ENCODE measurements around the gene MCOLN3.

The MCOLN3 gene

DNA sequence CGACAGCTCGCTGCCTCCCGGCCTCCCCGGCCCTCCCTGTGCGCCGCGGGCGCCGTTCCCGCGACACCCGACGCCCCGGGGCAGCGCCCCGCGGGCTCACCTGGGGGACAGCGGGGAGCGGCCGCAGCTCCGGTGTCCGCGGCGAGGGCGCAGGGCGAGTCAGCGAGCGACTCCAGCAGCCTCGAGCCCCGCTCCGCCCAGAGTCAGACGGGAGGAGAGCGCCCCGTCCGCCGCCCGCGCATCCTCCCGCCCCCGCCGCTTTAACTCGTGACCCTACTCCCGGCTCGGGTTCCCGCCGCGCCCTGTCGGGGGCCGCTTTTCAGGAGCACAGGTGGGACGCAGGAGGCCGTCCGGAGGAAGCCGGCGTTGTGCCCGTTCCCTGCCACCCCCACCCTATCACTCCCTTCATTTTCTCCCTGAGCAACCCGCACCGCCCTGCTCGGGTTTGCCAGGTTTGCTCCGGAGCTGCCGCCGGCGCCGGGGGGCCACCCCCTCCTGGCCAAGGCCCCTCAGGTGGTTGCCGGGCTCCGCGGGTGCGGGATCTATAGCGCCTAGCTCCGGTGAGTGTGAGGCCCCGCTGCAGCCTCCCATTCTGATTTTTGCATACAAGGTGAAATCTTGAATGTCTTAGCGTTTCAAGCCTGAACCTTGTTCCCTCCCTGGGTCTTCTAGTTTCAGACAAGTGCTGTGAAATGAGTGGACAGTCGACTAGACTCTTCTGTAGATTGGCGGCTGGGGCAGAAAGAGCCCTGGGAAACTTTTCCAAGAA, at the start of gene MCOLN3:
Gene MCOLN3 (minus strand): TSS at position 205 of the 769 bp plus-strand sequence. CDS start 3,140 bp downstream, outside the sequence.
- DNase-seq (ENCODE audit: low read depth in 3 of 3), result peak in 2 of 3 experiments; percentile 8 to 42

DNA sequence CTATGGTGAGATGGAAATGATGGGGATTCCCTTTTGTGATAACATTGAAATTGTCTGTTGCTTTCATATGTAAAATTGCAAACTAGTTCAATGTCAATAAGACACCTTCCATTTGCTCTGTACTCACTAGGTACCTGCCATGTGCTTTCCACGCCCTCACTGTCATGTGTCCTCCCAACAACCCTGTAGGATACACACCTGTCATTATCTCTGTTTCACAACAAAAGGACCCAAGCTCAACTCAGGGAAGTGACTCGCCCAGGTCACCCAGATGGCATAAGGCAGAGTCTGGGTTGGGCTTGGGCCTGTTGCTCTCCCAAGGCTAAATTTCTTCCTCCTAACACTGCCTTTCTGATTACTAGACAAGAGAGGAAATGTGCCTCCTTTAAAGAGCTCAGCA, 45.3 kb upstream of the MCOLN3 start:
- DNase-seq (ENCODE audit: low read depth in 3 of 3), result no peak

- DNase-seq (ENCODE audit: low read depth in 3 of 3), result peak in 1 of 3 experiments; percentile 14
These were observed 43.5 kb upstream of the MCOLN3 start for GRCh38 chr1:85091671-85092280.

DNA sequence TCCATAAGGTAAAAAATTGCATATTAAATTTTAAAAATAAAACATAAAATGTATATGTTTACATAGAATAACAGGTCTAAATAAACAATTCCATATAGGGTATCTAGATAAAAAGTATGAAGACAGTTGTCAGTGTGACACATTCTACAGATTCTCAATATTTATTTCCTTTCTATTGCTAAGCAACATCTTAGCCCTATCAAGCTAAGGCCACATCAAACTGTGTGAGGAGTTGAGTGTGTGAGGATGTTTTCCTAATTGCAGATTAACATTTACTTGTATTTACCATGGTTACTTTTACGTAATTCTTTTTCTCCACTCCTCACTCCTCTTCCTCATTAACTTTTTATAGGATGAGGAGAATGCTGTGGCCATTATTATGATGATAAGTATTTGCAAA, 41.9 kb upstream of the MCOLN3 start:
- DNase-seq (ENCODE audit: low read depth in 3 of 3), result no peak

- DNase-seq (ENCODE audit: low read depth in 3 of 3), result no peak
These were observed 40.9 kb upstream of the MCOLN3 start for GRCh38 chr1:85089203-85089602.

DNA sequence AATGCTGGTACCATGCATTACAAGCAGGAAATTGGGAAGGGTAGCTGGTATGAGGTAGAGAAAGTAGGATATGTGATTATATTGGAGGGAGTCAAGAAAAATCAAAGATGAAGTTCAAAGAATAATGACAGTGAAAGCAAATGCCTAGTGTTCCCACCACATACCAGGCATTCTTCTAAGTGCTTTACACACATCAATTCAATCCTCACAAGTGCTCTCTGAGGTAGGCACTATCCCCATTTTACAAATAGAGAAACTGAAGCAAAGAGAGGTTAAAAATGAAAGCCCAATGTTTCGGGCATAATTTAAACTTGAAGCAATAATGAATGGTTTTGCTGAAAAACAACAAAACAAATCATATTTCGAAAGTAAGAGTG, 40.1 kb upstream of the MCOLN3 start:
- no peak for DNase-seq (ENCODE audit: low read depth in 3 of 3)

- DNase-seq (ENCODE audit: low read depth in 3 of 3), result no peak
These were observed 39.5 kb upstream of the MCOLN3 start for GRCh38 chr1:85087659-85088407.

- no peak for DNase-seq (ENCODE audit: low read depth in 3 of 3)
These were observed 37.1 kb upstream of the MCOLN3 start for GRCh38 chr1:85085417-85085816.

GRCh38 chr1:85078903-85079302, 30.6 kb upstream of the MCOLN3 start:
- DNase-seq (ENCODE audit: low read depth in 3 of 3), result no peak

GRCh38 chr1:85074365-85074964, 26.2 kb upstream of the MCOLN3 start:
- no peak for DNase-seq (ENCODE audit: low read depth in 3 of 3)

DNA sequence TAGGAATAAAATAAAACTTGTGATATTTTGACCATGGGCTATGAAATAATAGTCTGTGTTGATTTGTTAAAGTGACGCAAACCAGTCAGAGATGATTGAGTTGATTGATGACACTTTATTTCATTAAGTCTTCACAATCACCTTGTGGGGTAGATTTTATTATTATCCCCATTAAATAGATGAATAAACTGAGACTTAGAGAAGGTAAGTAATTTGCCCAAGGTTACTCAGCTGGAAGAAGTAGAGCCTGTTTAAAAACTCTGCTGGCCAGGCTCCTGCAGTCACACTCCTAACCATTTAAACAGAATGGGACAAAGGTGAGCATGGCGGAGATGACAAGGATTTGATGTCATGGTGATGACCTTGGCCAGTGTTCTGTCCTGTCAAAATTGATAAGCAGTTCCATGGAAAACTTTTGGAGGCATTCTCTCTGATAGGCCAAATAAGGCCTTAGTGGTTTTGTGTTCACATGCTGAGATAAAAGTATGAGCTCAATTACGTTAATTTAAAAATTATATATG, 22.7 kb upstream of the MCOLN3 start:
- no peak for DNase-seq (ENCODE audit: low read depth in 3 of 3)

GRCh38 chr1:85068846-85069245, 20.5 kb upstream of the MCOLN3 start:
- DNase-seq (ENCODE audit: low read depth in 3 of 3), result no peak

GRCh38 chr1:85065550-85065949, 17.2 kb upstream of the MCOLN3 start:
- DNase-seq (ENCODE audit: low read depth in 3 of 3), result no peak

DNA sequence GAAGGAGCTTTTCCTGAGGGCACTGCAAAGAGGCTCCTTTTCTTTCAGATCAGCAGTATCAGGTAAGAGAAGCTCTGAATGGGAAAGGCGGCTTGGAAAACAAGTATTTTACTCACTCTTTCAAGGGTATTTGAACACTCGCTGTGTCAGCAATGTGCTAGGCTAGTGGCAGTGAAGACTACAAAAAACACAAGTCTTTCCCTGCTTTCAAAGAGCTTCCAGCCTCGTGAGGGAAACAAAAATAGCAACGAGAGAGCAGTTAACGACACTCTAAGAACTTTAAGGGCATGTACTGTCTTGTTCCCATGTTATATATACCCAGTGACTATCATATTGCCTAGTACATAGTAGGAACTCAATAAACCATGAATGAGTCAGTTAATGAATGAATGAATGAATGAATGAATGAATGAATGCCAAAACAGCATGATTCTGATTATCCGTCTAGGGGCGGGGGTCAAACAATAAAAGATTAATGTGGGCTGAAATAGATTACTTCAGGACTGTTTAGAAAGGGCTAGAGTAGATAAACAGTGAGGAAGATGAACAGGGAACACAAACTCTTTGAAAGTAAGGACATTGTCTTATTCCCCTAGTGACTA, 14.2 kb upstream of the MCOLN3 start:
- no peak for DNase-seq (ENCODE audit: low read depth in 3 of 3)

DNA sequence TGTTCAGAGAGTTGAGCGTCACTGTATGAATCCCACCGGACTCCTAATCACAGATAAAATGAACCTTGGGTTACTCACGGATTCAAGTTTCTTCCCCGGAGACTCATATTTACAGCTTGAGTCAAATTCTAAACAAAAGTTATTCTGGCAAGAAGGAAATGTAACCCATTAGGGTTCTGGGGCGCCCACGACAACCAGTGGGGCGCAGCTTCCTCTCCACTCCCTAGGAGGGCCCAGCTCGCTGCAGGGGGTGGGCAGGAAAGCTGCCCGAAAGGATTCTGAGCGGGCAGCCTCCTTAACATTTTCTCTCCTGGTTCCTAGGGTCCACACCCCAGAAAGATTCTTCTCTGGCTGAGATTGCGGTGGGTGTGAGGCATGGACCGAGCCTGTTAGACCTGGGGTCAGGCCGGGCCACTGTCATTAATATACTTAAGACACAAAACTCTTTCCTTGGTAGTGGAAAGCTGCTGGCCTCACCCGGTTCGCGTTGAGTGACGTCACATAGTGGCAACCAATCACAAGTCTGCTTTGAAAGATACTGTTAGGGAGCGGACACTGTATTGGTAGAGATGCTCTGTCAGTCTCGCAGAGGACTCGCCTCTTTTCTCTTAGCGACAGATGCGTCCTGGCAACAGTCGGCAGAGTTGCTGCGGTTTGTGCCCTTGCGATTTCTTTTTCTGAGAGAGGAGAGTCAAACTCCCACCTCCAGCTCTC, 13.6 kb upstream of the MCOLN3 start:
- peak; percentile 64 to 85 (median 72) for DNase-seq (ENCODE audit: low read depth in 3 of 3)

DNA sequence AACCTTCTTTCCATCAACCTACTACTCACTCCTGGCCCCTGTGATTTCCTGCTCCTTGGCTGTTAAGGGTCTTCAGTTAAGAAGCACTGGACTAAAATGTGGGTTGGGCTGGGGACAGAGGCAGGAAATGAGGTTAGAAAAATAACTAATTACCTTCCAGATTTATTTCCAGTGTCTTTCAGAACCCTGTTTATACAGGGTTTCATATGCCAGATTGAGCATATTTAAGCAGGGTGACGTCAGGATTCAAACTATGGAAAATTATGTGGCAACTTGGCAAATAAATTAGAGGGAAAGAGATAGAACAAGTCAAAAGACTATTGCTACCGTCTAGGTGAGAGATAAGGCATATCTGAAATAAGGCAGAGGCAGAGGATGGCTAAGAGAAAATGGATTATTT, 11.7 kb upstream of the MCOLN3 start:
- DNase-seq (ENCODE audit: low read depth in 3 of 3), result no peak

GRCh38 chr1:85059563-85059962, 11.3 kb upstream of the MCOLN3 start:
- no peak for DNase-seq (ENCODE audit: low read depth in 3 of 3)

DNA sequence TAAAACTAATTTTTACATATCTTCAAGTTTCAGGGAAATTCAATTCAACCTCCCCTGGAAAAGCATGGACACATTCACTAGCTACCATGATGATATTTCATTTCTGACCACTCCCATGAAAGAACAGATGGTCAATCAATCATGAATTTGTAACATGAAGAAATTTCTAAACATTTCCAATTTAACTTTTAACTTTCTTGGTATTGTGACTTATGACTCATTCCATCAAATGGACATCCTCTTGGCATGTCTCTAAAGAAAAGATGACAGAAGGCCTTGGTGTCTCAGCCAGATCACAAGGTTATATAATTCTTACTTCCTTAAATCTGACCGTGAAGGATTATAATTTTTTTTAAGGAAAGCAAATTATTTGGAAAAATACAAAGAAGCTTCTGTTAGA, 10.5 kb upstream of the MCOLN3 start:
- no peak for DNase-seq (ENCODE audit: low read depth in 3 of 3)

GRCh38 chr1:85058311-85058710, 10.0 kb upstream of the MCOLN3 start:
- no peak for DNase-seq (ENCODE audit: low read depth in 3 of 3)

- DNase-seq (ENCODE audit: low read depth in 3 of 3), result no peak
These were observed 6.4 kb upstream of the MCOLN3 start for GRCh38 chr1:85054664-85055063.

DNA sequence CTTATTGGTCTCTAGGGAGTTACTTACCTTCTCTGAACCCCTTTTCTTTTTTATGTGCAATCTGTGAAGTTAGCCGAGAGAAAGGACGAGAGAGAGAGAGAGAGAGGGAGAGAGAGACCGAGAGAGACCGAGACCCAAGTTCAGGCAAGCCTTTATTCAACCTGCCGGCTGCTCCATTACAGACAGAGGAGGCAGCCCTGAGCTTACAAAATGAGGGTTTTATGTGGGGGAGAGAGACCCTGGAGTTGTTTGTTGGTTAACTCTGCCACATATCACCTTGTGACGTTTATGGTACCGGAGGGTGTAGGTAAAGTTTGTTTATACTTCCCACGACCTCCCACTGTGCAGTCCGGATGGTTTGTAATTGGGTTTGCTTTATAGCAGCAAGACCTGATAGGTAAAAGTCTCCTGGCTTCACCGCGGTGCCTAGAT, 1.5 kb upstream of the MCOLN3 start:
- no peak for DNase-seq (ENCODE audit: low read depth in 3 of 3)

Data from stimulated activated CD4-positive, alpha-beta T cell treated with anti-CD3 and anti-CD28 coated beads, TNF-alpha, amount 100 ng/mL, for 24 hours (primary cell).